HG03095 (cell line): ENCODE data around the gene DCP2.
A peak's percentile ranks its signal among the peaks of the same experiment; 100 is the strongest.

Experiments used
- ATAC-seq: cut with Tn5 transposase; IDR thresholded peaks from one replicate; pipeline ENCODE4 v1.9.1; 2021; ENCODE audit warnings: moderate library complexity; ENCODE audit not compliant: unreplicated experiment

Gene DCP2

GRCh38 chr5:113017881-113018635, 41.5 kb downstream of the DCP2 start:
- no peak for ATAC-seq

- ATAC-seq: no peak
Observed at GRCh38 chr5:113020461-113021273, 44.1 kb downstream of the DCP2 start.

GRCh38 chr5:113022661-113023060, 46.1 kb downstream of the DCP2 start:
- peak; percentile 55 for ATAC-seq

GRCh38 chr5:113024076-113024697, 47.6 kb downstream of the DCP2 start:
- no peak for ATAC-seq

- no peak for ATAC-seq
Observed at GRCh38 chr5:113025596-113025995, 49.0 kb downstream of the DCP2 start.

GRCh38 chr5:113026211-113026610, 49.6 kb downstream of the DCP2 start:
- ATAC-seq: no peak

GRCh38 chr5:113027015-113027414, 50.4 kb downstream of the DCP2 start:
- no peak for ATAC-seq

- no peak for ATAC-seq
Observed at GRCh38 chr5:113027431-113027830, 50.8 kb downstream of the DCP2 start.

- no peak for ATAC-seq
Observed at GRCh38 chr5:113029614-113030013, 53.0 kb downstream of the DCP2 start.

- ATAC-seq: no peak
Observed at GRCh38 chr5:113031104-113031503, 54.5 kb downstream of the DCP2 start.

GRCh38 chr5:113031557-113031956, 55.0 kb downstream of the DCP2 start:
- no peak for ATAC-seq

GRCh38 chr5:113034182-113034773, 57.7 kb downstream of the DCP2 start:
- no peak for ATAC-seq

- no peak for ATAC-seq
Observed at GRCh38 chr5:113035096-113035495, 58.5 kb downstream of the DCP2 start.

GRCh38 chr5:113036321-113036720, 59.7 kb downstream of the DCP2 start:
- no peak for ATAC-seq

GRCh38 chr5:113036826-113037225, 60.2 kb downstream of the DCP2 start:
- no peak for ATAC-seq

GRCh38 chr5:113038136-113038535, 61.5 kb downstream of the DCP2 start:
- ATAC-seq: no peak

- ATAC-seq: no peak
Observed at GRCh38 chr5:113038714-113039113, 62.1 kb downstream of the DCP2 start.

- no peak for ATAC-seq
Observed at GRCh38 chr5:113039229-113039933, 62.8 kb downstream of the DCP2 start.

GRCh38 chr5:113039934-113040285, 63.3 kb downstream of the DCP2 start:
- no peak for ATAC-seq

GRCh38 chr5:113040672-113041260, 64.2 kb downstream of the DCP2 start:
- ATAC-seq: no peak
